K562 (cell line): ENCODE data around the gene SLC22A23. TPM values are rescaled to one million over a fixed set of nuclear protein-coding genes. Genes with fewer than 3 reads are reported as not detected.
A peak's percentile ranks its signal among the peaks of the same experiment; 100 is the strongest.

ENCODE experiments used
- C11orf30 ChIP-seq: fragments of 450-650 bp; IDR thresholded peaks from 2 replicates; pipeline ENCODE4 v1.6.1; 2016; ENCODE audit warnings: low read depth, mild to moderate bottlenecking
- CBX3 ChIP-seq, 2 experiments: IDR thresholded peaks; 1 replicate in 1 of 2; 2 replicates in 1 of 2; pipeline ENCODE4 v1.6.1; 2012; ENCODE audit warnings: inconsistent platforms in 2 of 2, low read length in 2 of 2, borderline replicate concordance in 1 of 2, control low read depth in 1 of 2
- EGR1 ChIP-seq: fragments of 450-650 bp; conservative IDR thresholded peaks from 2 replicates; pipeline ENCODE4 v1.6.1; 2017; ENCODE audit warnings: mild to moderate bottlenecking
- GATAD2A ChIP-seq: fragments of 450-650 bp; IDR thresholded peaks from 2 replicates; pipeline ENCODE4 v1.6.1; 2017
- JUND ChIP-seq, 2 experiments: IDR thresholded peaks; 2 replicates in 1 of 2; 3 replicates in 1 of 2; pipeline ENCODE4 v1.6.1; 2011; ENCODE audit warnings: borderline replicate concordance in 2 of 2, low read depth in 2 of 2, low read length in 2 of 2, improper control_type of control experiment in 1 of 2, missing biosample characterization in 1 of 2, missing genetic modification characterization in 1 of 2, missing genetic modification reagents in 1 of 2
- RAD21 ChIP-seq, 2 experiments: fragments of 250-450 bp in 1 of 2; fragments of 450-650 bp in 1 of 2; sonication (Bioruptor Pico) in 1 of 2; formaldehyde crosslinking in 1 of 2; IDR thresholded peaks in 1 of 2; conservative IDR thresholded peaks in 1 of 2; 2 replicates each; pipeline versions ENCODE4 v1.4.0 to v1.8.0; 2020 to 2022; ENCODE audit warnings: mild to moderate bottlenecking in 2 of 2, moderate library complexity in 1 of 2
- RCOR1 ChIP-seq, 2 experiments: IDR thresholded peaks; 2 replicates each; pipeline ENCODE4 v1.6.1; 2012; ENCODE audit warnings: low read depth in 2 of 2, low read length in 2 of 2, borderline replicate concordance in 1 of 2, improper control_type of control experiment in 1 of 2
- SAFB2 ChIP-seq: fragments of 200-400 bp; formaldehyde crosslinking; IDR thresholded peaks from 2 replicates; pipeline ENCODE4 v1.6.1; 2018; ENCODE audit warnings: borderline replicate concordance, low read length, low read depth, moderate library complexity; ENCODE audit not compliant: severe bottlenecking
- USF1 ChIP-seq: sonication (generic); formaldehyde crosslinking; IDR thresholded peaks from 2 replicates; pipeline ENCODE4 v1.9.0; 2022; ENCODE audit warnings: mild to moderate bottlenecking, missing genetic modification reagents
- YY1 ChIP-seq, 3 experiments: IDR thresholded peaks; 2 replicates each; pipeline ENCODE4 v1.6.1; 2011; ENCODE audit warnings: low read length in 2 of 3, mild to moderate bottlenecking in 2 of 3, moderate library complexity in 2 of 3, borderline replicate concordance in 1 of 3, control low read depth in 1 of 3, low read depth in 1 of 3; ENCODE audit not compliant: insufficient read depth in 3 of 3, insufficient replicate concordance in 2 of 3, control insufficient read depth in 1 of 3, insufficient read length in 1 of 3; ENCODE audit errors: extremely low read depth in 1 of 3
- polyA plus RNA-seq, 8 experiments: library from polyadenylated mRNA; depleted of rRNA in 4 of 8; stranded (reverse) in 5 of 8; unstranded in 3 of 8; fragments of >200 nt; fragmentation: Nextera tagmentation in 2 of 8; fragmentation: Illumina TruSeq in 1 of 8; extraction: Ambion mirVana in 2 of 8; extraction: Trizol in 1 of 8; gene quantifications; 2 replicates each; pipeline versions ENCODE4 v1.2.1 to v1.2.3, GENCODE V29; 2011 to 2014; ENCODE audit warnings: inconsistent platforms in 1 of 8, missing spikeins in 1 of 8
- total RNA-seq, 7 experiments: library from RNA; depleted of rRNA in 6 of 7; stranded (reverse); fragments of >200 nt in 6 of 7; fragmentation: Illumina TruSeq in 2 of 7; extraction: Trizol in 2 of 7; gene quantifications; 2 replicates each; pipeline versions ENCODE4 v1.2.1 to v1.2.3, GENCODE V29; 2011 to 2021; ENCODE audit warnings: low replicate concordance in 1 of 7
- TF ChIP-seq, protein P1 (sequence below): fragments of 250-450 bp; sonication (Bioruptor Pico); IDR thresholded peaks from 2 replicates; pipeline ENCODE4 v1.8.0; 2022; ENCODE audit warnings: moderate library complexity, mild to moderate bottlenecking, inconsistent platforms
- TF ChIP-seq, protein P2 (sequence below), 2 experiments: fragments of 450-650 bp; conservative IDR thresholded peaks; 2 replicates each; pipeline ENCODE4 v1.6.1; 2017; ENCODE audit warnings: mild to moderate bottlenecking in 2 of 2, moderate library complexity in 2 of 2

Gene SLC22A23
- total and polyA plus RNA-seq, 9 of the 15 experiments (the other 6 are each of a cell fraction or from before 2014, with no cell fraction given): 0.30 to 8.7 (median 2.5) TPM

- TF ChIP-seq, protein P1, sequence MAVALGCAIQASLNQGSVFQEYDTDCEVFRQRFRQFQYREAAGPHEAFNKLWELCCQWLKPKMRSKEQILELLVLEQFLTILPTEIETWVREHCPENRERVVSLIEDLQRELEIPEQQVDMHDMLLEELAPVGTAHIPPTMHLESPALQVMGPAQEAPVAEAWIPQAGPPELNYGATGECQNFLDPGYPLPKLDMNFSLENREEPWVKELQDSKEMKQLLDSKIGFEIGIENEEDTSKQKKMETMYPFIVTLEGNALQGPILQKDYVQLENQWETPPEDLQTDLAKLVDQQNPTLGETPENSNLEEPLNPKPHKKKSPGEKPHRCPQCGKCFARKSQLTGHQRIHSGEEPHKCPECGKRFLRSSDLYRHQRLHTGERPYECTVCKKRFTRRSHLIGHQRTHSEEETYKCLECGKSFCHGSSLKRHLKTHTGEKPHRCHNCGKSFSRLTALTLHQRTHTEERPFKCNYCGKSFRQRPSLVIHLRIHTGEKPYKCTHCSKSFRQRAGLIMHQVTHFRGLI (CRISPR knock-in tag): 0 out of 2 replicates have a peak, but pooled peaks have one; percentile 22
- TF ChIP-seq GATAD2A (no peak), YY1 (IDR thresholded peaks at IDR 0.05; ENCODE audit: borderline replicate concordance in 1 of 3, control insufficient read depth in 1 of 3, extremely low read depth in 1 of 3, insufficient read depth in 3 of 3, insufficient read length in 1 of 3, insufficient replicate concordance in 2 of 3, low read depth in 1 of 3, low read length in 2 of 3) (peak in 1 of 3 experiments; percentile 11), RCOR1 (IDR thresholded peaks at IDR 0.05; ENCODE audit: borderline replicate concordance in 1 of 2, low read depth in 2 of 2, low read length in 2 of 2) (0 out of 4 replicates have a peak, but pooled peaks of 1 of the 2 experiments have one; percentile 29), CBX3 (IDR thresholded peaks at IDR 0.05; ENCODE audit: borderline replicate concordance in 1 of 2, low read length in 2 of 2) (0 out of 3 replicates have a peak, but pooled peaks of 1 of the 2 experiments have one; percentile 32), JUND (IDR thresholded peaks at IDR 0.05; ENCODE audit: borderline replicate concordance, low read depth, low read length) (no peak), JUND (tag; IDR thresholded peaks at IDR 0.05; ENCODE audit: borderline replicate concordance, low read depth, low read length) (peak; percentile 29; the same call in 1 of the 3 replicates), RAD21 (CRISPR knock-in tag; conservative IDR thresholded peaks at IDR 0.05 in 1 of 2, IDR thresholded peaks at IDR 0.05 in 1 of 2) (peak; percentile 21 to 55; a peak in 2 of 4 replicates), EGR1 (peak; percentile 46), SAFB2 (no peak), USF1 (CRISPR knock-in tag) (peak; percentile 36; the same call in 1 of the 2 replicates), C11orf30 (0 out of 2 replicates have a peak, but pooled peaks have one; percentile 9)
- TF ChIP-seq, protein P2, sequence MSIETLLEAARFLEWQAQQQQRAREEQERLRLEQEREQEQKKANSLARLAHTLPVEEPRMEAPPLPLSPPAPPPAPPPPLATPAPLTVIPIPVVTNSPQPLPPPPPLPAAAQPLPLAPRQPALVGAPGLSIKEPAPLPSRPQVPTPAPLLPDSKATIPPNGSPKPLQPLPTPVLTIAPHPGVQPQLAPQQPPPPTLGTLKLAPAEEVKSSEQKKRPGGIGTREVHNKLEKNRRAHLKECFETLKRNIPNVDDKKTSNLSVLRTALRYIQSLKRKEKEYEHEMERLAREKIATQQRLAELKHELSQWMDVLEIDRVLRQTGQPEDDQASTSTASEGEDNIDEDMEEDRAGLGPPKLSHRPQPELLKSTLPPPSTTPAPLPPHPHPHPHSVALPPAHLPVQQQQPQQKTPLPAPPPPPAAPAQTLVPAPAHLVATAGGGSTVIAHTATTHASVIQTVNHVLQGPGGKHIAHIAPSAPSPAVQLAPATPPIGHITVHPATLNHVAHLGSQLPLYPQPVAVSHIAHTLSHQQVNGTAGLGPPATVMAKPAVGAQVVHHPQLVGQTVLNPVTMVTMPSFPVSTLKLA (conservative IDR thresholded peaks at IDR 0.05): peak; percentile 37 to 56; a peak in 2 of 4 replicates
Observed at GRCh38 chr6:3237761-3238662, 218.8 kb downstream of the SLC22A23 start (continued).
